ENCODE data around the gene CAPZB. TPM values are rescaled to one million over a fixed set of nuclear protein-coding genes. Genes with fewer than 3 reads are reported as not detected.

Gene CAPZB
- total RNA-seq, 2 experiments from 2014 or later: 335 to 340 TPM

- TF ChIP-seq CTCF (IDR thresholded peaks at IDR 0.05): peak; percentile 62
- Mint-ChIP-seq H3K9me3 (no peaks in the 10 kb centered on the region), H3K4me1 (ENCODE audit: low read depth) (peaks cover 83% of the 10 kb centered on the region), H3K27ac (peak overlapping the region; percentile 87), H3K27me3 (no peaks in the 10 kb centered on the region), H3K4me3 (peak overlapping the region; percentile 21), H3K36me3 (ENCODE audit: low read depth) (peaks cover 25% of the 10 kb centered on the region)
- DNase-seq (no peak), ATAC-seq (no peak)
- ChIA-PET POLR2A (interaction anchor here (0.5 to 0.7 kb wide), 2 partner anchors 10 to 129 kb away, joined by 3 to 4 read pairs; no protein-coding TSS in a partner anchor), CTCF (interaction anchor here (0.6 to 3.1 kb wide), 9 partner anchors 8 to 215 kb away, joined by 3 to 15 read pairs (median 5); no protein-coding TSS in a partner anchor)
- intact Hi-C loops (cut with micrococcal nuclease): loop anchor here (5.0 kb wide), 1 partner anchor 58 kb away; no protein-coding TSS in a partner anchor
Measured at GRCh38 chr1:19445417-19446342, 39.7 kb downstream of the CAPZB start.

- intact Hi-C loops (cut with micrococcal nuclease): loop anchor here (5.0 kb wide), 2 partner anchors 33 to 57 kb away; no protein-coding TSS in a partner anchor
- H3K4me3 Mint-ChIP-seq: no peak overlapping the region
- peaks cover 85% of the 10 kb centered on the region for H3K4me1 Mint-ChIP-seq (ENCODE audit: low read depth)
- CTCF ChIA-PET: interaction anchor here (1.1 kb wide), 1 partner anchor 138 kb away, joined by 9 read pairs; no protein-coding TSS in a partner anchor
- H3K27ac Mint-ChIP-seq: peak overlapping the region; percentile 64
- POLR2A ChIA-PET: interaction anchor here (0.7 kb wide), 2 partner anchors 12 to 49 kb away, joined by 3 read pairs; no protein-coding TSS in a partner anchor
- no peaks in the 10 kb centered on the region for H3K27me3 Mint-ChIP-seq
- no peaks in the 10 kb centered on the region for H3K9me3 Mint-ChIP-seq
- peaks cover 25% of the 10 kb centered on the region for H3K36me3 Mint-ChIP-seq (ENCODE audit: low read depth)
- no peak for ATAC-seq
- TF ChIP-seq CTCF (IDR thresholded peaks at IDR 0.05): no peak
- DNase-seq: no peak
Measured at GRCh38 chr1:19444296-19445021, 40.9 kb downstream of the CAPZB start.

GRCh38 chr1:19443326-19443725 lies 42.0 kb downstream of the CAPZB start:
- Mint-ChIP-seq H3K27me3 (no peaks in the 10 kb centered on the region), H3K36me3 (ENCODE audit: low read depth) (peaks cover 16% of the 10 kb centered on the region), H3K27ac (no peak overlapping the region), H3K9me3 (no peaks in the 10 kb centered on the region), H3K4me3 (no peak overlapping the region), H3K4me1 (ENCODE audit: low read depth) (peaks cover 83% of the 10 kb centered on the region)
- ChIA-PET CTCF (interaction anchor here (0.8 kb wide), 1 partner anchor 98 kb away, joined by 3 read pairs; no protein-coding TSS in a partner anchor), POLR2A (interaction anchor here (0.8 to 1.1 kb wide), 2 partner anchors 10 to 50 kb away, joined by 3 read pairs; no protein-coding TSS in a partner anchor)
- no peak for TF ChIP-seq CTCF (IDR thresholded peaks at IDR 0.05)
- ATAC-seq (no peak), DNase-seq (no peak)
- intact Hi-C loops (cut with micrococcal nuclease): loop anchor here (5.0 kb wide), 1 partner anchor 34 kb away; no protein-coding TSS in a partner anchor

- H3K9me3 Mint-ChIP-seq: no peaks in the 10 kb centered on the region
- peak overlapping the region; percentile 75 for H3K27ac Mint-ChIP-seq
- peaks cover 83% of the 10 kb centered on the region for H3K4me1 Mint-ChIP-seq (ENCODE audit: low read depth)
- intact Hi-C loops (cut with micrococcal nuclease): loop anchor here (5.0 kb wide), 1 partner anchor 35 kb away; no protein-coding TSS in a partner anchor
- ChIA-PET CTCF (interaction anchor here (0.8 to 2.4 kb wide), 3 partner anchors 45 to 139 kb away, joined by 3 to 12 read pairs (median 3); no protein-coding TSS in a partner anchor), POLR2A (interaction anchor here (0.7 to 1.1 kb wide), 5 partner anchors 9 to 51 kb away, joined by 3 to 4 read pairs (median 3); no protein-coding TSS in a partner anchor)
- H3K36me3 Mint-ChIP-seq (ENCODE audit: low read depth): peaks cover 10% of the 10 kb centered on the region
- no peak for TF ChIP-seq CTCF (IDR thresholded peaks at IDR 0.05)
- no peaks in the 10 kb centered on the region for H3K27me3 Mint-ChIP-seq
- H3K4me3 Mint-ChIP-seq: no peak overlapping the region
- DNase-seq (no peak), ATAC-seq (no peak)
Measured at GRCh38 chr1:19442154-19443096, 42.9 kb downstream of the CAPZB start.

Data from activated CD8-positive, alpha-beta T cell treated with anti-CD3 and anti-CD28 coated beads for 36 hours (primary cell).